A549 (cell line): Measurements from ENCODE around the gene SLC26A6. TPM values are rescaled to one million over a fixed set of nuclear protein-coding genes. Genes with fewer than 3 reads are reported as not detected.

Experiments used
- ATAC-seq, 2 experiments: fragments of 200-7000 bp in 1 of 2; fragments of >200 bp in 1 of 2; cut with Nextera tagmentation in 1 of 2; cut with Tn5 transposase in 1 of 2; 3 replicates each; pipeline versions ENCODE4 v1.8.0 to v1.9.1; 2018 to 2020; ENCODE audit warnings: mild to moderate bottlenecking in 1 of 2, moderate library complexity in 1 of 2
- CTCF ChIA-PET: fragments of 300-600 bp; sonication (Branson Sonifier 250); formaldehyde crosslinking; extraction: SDS; loops from one replicate; lab custom pipeline; 2021; ENCODE audit warnings: antibody characterized with exemption, inconsistent platforms; lab: Yijun Ruan, JAX
- POLR2A ChIA-PET: fragments of 350-600 bp; formaldehyde crosslinking; extraction: SDS; loops from one replicate; lab custom pipeline; 2021; ENCODE audit warnings: antibody characterized with exemption, inconsistent platforms; lab: Yijun Ruan, JAX
- DNase-seq, 2 experiments: peaks; one replicate each; pipeline versions ENCODE4 v3.0.0 to v3.0.0-alpha.2; 2011 to 2016; ENCODE audit warnings: low read depth in 1 of 2, low spot score in 1 of 2
- FAIRE-seq: peaks from 2 replicates; lab custom pipeline; 2011; peaks lifted over from hg19 to GRCh38; lab: Jason Lieb, UNC
- H3K27ac ChIP-seq, 2 experiments: fragments of >200 bp; sonication (Bioruptor Twin); formaldehyde crosslinking; 3 replicates each; pipeline ENCODE4 v1.5.1; 2016 to 2017
- H3K4me1 ChIP-seq: fragments of >200 bp; sonication (Bioruptor Twin); formaldehyde crosslinking; 3 replicates; pipeline ENCODE4 v1.6.1; 2016
- H3K4me2 ChIP-seq: fragments of >200 bp; sonication (Bioruptor Twin); formaldehyde crosslinking; 3 replicates; pipeline ENCODE4 v1.6.1; 2016
- H3K4me3 ChIP-seq: fragments of >200 bp; sonication (Bioruptor Twin); formaldehyde crosslinking; 3 replicates; pipeline ENCODE4 v1.5.1; 2016
- H3K9me3 ChIP-seq: fragments of >200 bp; sonication (Bioruptor Twin); formaldehyde crosslinking; 3 replicates; pipeline ENCODE4 v1.6.1; 2016
- ATOH8 ChIP-seq: fragments of 250-450 bp; sonication (Bioruptor Pico); IDR thresholded peaks from 2 replicates; pipeline ENCODE4 v1.5.0; 2020; ENCODE audit warnings: low read depth, mild to moderate bottlenecking, moderate library complexity
- BCL3 ChIP-seq: fragments of >200 bp; sonication (Bioruptor Twin); formaldehyde crosslinking; IDR thresholded peaks from 3 replicates; pipeline ENCODE4 v1.6.1; 2016
- CBX2 ChIP-seq: fragments of 200-600 bp; sonication (generic); IDR thresholded peaks from 2 replicates; pipeline ENCODE4 v1.6.1; 2016; ENCODE audit warnings: low read depth, mild to moderate bottlenecking, borderline replicate concordance
- CHD2 ChIP-seq: fragments of 150-350 bp; IDR thresholded peaks from 2 replicates; pipeline ENCODE4 v1.6.1; 2014; ENCODE audit warnings: low read length; ENCODE audit not compliant: partially characterized antibody
- CTCF ChIP-seq: fragments of >200 bp; sonication (Bioruptor Twin); formaldehyde crosslinking; IDR thresholded peaks from 3 replicates; pipeline ENCODE4 v1.5.1; 2016
- EHMT2 ChIP-seq: fragments of 200-600 bp; sonication (generic); IDR thresholded peaks from 2 replicates; pipeline ENCODE4 v1.6.1; 2016; ENCODE audit warnings: antibody characterized with exemption, low read depth, mild to moderate bottlenecking, moderate library complexity
- EP300 ChIP-seq, 2 experiments: fragments of >200 bp; sonication (Bioruptor Twin); formaldehyde crosslinking; IDR thresholded peaks; 2 replicates in 1 of 2; 3 replicates in 1 of 2; pipeline ENCODE4 v1.6.1; 2016 to 2017
- FOSB ChIP-seq: fragments of 250-450 bp; sonication (Bioruptor Pico); IDR thresholded peaks from 2 replicates; pipeline ENCODE4 v1.5.0; 2020; ENCODE audit warnings: mild to moderate bottlenecking, moderate library complexity
- FOSL2 ChIP-seq, 2 experiments: fragments of 450-650 bp in 1 of 2; fragments of >200 bp in 1 of 2; sonication (Bioruptor Twin) in 1 of 2; formaldehyde crosslinking; IDR thresholded peaks; 2 replicates each; pipeline versions ENCODE4 v1.5.0 to v1.6.1; 2016 to 2020; ENCODE audit warnings: mild to moderate bottlenecking in 1 of 2, moderate library complexity in 1 of 2
- GATA3 ChIP-seq: IDR thresholded peaks from 2 replicates; pipeline ENCODE4 v1.6.1; 2012; ENCODE audit warnings: borderline replicate concordance
- HES2 ChIP-seq: fragments of >200 bp; sonication (Bioruptor Twin); formaldehyde crosslinking; IDR thresholded peaks from 2 replicates; pipeline ENCODE4 v1.6.1; 2016
- HMGXB4 ChIP-seq: fragments of 250-450 bp; sonication (Bioruptor Pico); IDR thresholded peaks from 2 replicates; pipeline ENCODE4 v1.5.0; 2021; ENCODE audit warnings: mild to moderate bottlenecking, moderate library complexity, borderline replicate concordance
- KDM1A ChIP-seq: fragments of 200-600 bp; sonication (generic); IDR thresholded peaks from 2 replicates; pipeline ENCODE4 v1.6.1; 2016; ENCODE audit warnings: low read depth, mild to moderate bottlenecking
- MAFK ChIP-seq: fragments of 450-650 bp; IDR thresholded peaks from 2 replicates; pipeline ENCODE4 v1.6.1; 2014; ENCODE audit not compliant: partially characterized antibody
- NFE2L2 ChIP-seq: fragments of 150-350 bp; conservative IDR thresholded peaks from 2 replicates; pipeline ENCODE4 v1.6.1; 2014; ENCODE audit warnings: low read length
- NR3C1 ChIP-seq: fragments of >200 bp; sonication (Bioruptor Twin); formaldehyde crosslinking; IDR thresholded peaks from 3 replicates; pipeline ENCODE4 v1.6.1; 2017
- PHF8 ChIP-seq: fragments of 200-600 bp; sonication (generic); IDR thresholded peaks from 2 replicates; pipeline ENCODE4 v1.6.1; 2016; ENCODE audit warnings: low read depth, mild to moderate bottlenecking, antibody characterized with exemption, moderate library complexity, borderline replicate concordance
- POLR2AphosphoS2 ChIP-seq: conservative IDR thresholded peaks from 2 replicates; pipeline ENCODE4 v1.6.1; 2012; ENCODE audit warnings: low read length, improper control_type of control experiment, inconsistent platforms
- REST ChIP-seq: fragments of 200-600 bp; sonication (generic); IDR thresholded peaks from 2 replicates; pipeline ENCODE4 v1.6.1; 2016; ENCODE audit warnings: antibody characterized with exemption, mild to moderate bottlenecking, moderate library complexity
- TFCP2L1 ChIP-seq: fragments of 250-450 bp; sonication (Bioruptor Pico); IDR thresholded peaks from 2 replicates; pipeline ENCODE4 v1.5.0; 2021; ENCODE audit warnings: mild to moderate bottlenecking
- whole genome bisulfite sequencing: methylation state at CpG from one replicate; pipeline ENCODE4 v1.1.6; 2017; ENCODE audit errors: missing lambda C conversion rate; 5-methylcytosine and 5-hydroxymethylcytosine counted together
- polyA plus RNA-seq, 4 experiments: library from polyadenylated mRNA; depleted of rRNA in 3 of 4; stranded (reverse); fragments of >200 nt; fragmentation: RNase III in 1 of 4; extraction: RNeasy Plus Mini Kit Qiagen cat#74134 plus additional on column Dnase treatment in 1 of 4; gene quantifications; 2 replicates in 3 of 4; 3 replicates in 1 of 4; pipeline ENCODE4 v1.2.3, GENCODE V29; 2011 to 2017

The SLC26A6 gene
- polyA plus RNA-seq, 2 of the 4 experiments (the other 2 are of a cell fraction), result 12.5 to 25.5 TPM

GRCh38 chr3:48600711-48601621 lies 34.3 kb downstream of the SLC26A6 start (continued):
- no peak for TF ChIP-seq CBX2
- TF ChIP-seq BCL3, result no peak
- no peak for TF ChIP-seq PHF8
- TF ChIP-seq ATOH8, result no peak
- TF ChIP-seq, all 56 proteins: peak for 0

GRCh38 chr3:48599509-48600285 lies 35.6 kb downstream of the SLC26A6 start:
- WGBS, result 98% methylated on average over 8 of the region's 12 CpGs
- POLR2A ChIA-PET, result no interaction called here
- ATAC-seq (no peak), DNase-seq (no peak), FAIRE-seq (no peak)
- Histone ChIP-seq H3K9me3 (no peaks in the 10 kb centered on the region), H3K27ac (peak overlapping the region; percentile 99 to 100), H3K4me1 (peaks cover 45% of the 10 kb centered on the region), H3K4me3 (no peak overlapping the region), H3K4me2 (peak overlapping the region; percentile 96)
- TF ChIP-seq POLR2AphosphoS2, result no peak
- TF ChIP-seq NFE2L2, result no peak
- no peak for TF ChIP-seq HMGXB4 (CRISPR knock-in tag)
- CTCF ChIA-PET, result interaction anchor here (1.0 to 4.6 kb wide), 3 partner anchors 12 to 35 kb away, joined by 5 to 19 read pairs (median 5); partner anchors contain the start of gene SLC26A6

- H3K27ac ChIP-seq, result peak overlapping the region; percentile 99 to 100
- ChIA-PET CTCF (interaction anchor here (0.6 to 4.6 kb wide), 6 partner anchors 13 to 63 kb away, joined by 3 to 19 read pairs (median 6); partner anchors contain the start of genes CELSR3 and SLC26A6), POLR2A (interaction anchor here (0.5 kb wide), 1 partner anchor 108 kb away, joined by 3 read pairs; no protein-coding TSS in a partner anchor)
- 80% methylated on average over 8 of the region's 11 CpGs for WGBS
- ATAC-seq (no peak), DNase-seq (no peak), FAIRE-seq (no peak)
- peak overlapping the region; percentile 96 for H3K4me2 ChIP-seq
- H3K4me1 ChIP-seq, result peaks cover 45% of the 10 kb centered on the region
- H3K9me3 ChIP-seq, result no peaks in the 10 kb centered on the region
- H3K4me3 ChIP-seq, result 0 out of 3 replicates have a peak overlapping the region, but pooled peaks have one; percentile 8
- no peak for TF ChIP-seq EP300 (IDR thresholded peaks at IDR 0.05)
- no peak for TF ChIP-seq MAFK
- TF ChIP-seq EHMT2, result no peak
- TF ChIP-seq FOSB (CRISPR knock-in tag), result no peak
- TF ChIP-seq NR3C1, result no peak
- TF ChIP-seq FOSL2 (IDR thresholded peaks at IDR 0.05), result no peak
- no peak for TF ChIP-seq FOSL2 (CRISPR knock-in tag; IDR thresholded peaks at IDR 0.05)
- TF ChIP-seq CTCF, result no peak
- no peak for TF ChIP-seq GATA3
- no peak for TF ChIP-seq KDM1A
- no peak for TF ChIP-seq REST
- no peak for TF ChIP-seq HES2
- TF ChIP-seq CHD2, result no peak
- TF ChIP-seq TFCP2L1 (CRISPR knock-in tag), result no peak
Observed at GRCh38 chr3:48599077-48599501, 36.2 kb downstream of the SLC26A6 start.
